Stimulated activated CD8-positive, alpha-beta memory T cell treated with anti-CD3 and anti-CD28 coated beads, Interleukin-4, amount 100 ng/mL, for 48 hours (primary cell): Measurements from ENCODE around the gene SMC1B.
"Not testable (repeated sequence)": the region's sequence is repeated elsewhere in the genome, so short reads cannot be mapped to it uniquely, and the experiment has no call there.

Experiments
- DNase-seq: peaks from one replicate; pipeline ENCODE4 v3.0.0-alpha.2; 2020

Gene SMC1B

DNA sequence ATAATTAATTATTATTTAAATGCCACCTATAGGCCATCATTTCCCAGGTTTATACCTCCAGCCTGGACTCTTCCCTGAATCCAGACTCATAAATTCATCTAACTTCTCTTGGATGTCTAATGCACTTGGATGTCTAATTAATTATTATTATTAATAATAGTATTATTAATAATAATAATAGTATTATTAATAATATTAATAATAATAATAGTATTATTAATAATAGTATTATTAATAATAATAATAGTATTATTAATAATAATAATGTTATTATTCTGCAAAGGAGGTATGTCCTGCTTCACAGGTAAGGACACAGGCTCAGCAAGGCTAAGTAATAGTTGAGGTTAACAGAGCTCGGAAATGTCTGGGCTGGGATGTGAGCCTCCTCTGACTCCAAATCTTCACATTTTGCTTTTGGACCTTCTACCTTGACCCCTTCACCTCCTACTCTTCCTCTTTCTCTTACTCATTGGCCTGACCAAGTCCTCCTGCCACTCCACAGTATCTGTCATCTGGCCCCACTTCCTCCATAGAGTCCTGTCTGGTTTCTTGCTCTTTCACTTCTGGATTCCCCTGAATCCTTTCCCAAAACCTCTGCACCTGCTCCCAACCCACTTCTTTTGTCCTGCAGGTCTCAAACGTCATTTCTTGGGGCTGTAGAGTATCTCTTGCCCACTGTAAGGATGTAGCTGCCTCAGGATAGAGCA is 8.1 kb upstream of the SMC1B start:
- DNase-seq: no peak

DNA sequence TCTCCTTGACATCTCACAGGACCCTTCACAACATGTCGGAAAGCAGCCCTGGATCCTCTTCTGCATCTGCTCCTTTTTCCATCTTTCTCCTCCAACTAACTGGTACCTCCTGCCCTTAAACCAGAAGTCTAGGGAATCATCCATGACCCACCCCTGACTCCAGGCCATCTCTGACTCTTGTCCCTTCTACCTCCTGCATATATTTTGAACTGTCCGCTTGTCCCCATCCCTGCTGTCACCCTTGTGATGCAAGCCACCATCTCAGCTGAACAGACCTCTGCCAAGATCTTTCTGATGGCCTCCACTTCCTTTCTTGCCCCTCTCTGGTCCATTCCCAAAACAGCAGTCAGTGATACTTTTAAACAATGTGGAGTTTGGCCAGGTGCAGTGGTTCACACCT is 7.1 kb upstream of the SMC1B start:
- DNase-seq: no peak

- DNase-seq: no peak
Measured at GRCh38 chr22:45420011-45420410, 6.6 kb upstream of the SMC1B start.

- no peak for DNase-seq
Measured at GRCh38 chr22:45418770-45419138, 5.4 kb upstream of the SMC1B start.

GRCh38 chr22:45418056-45418769 is 4.8 kb upstream of the SMC1B start:
- no peak for DNase-seq

GRCh38 chr22:45413013-45413367 is 409 bp downstream of the SMC1B start:
- DNase-seq: no peak

DNA sequence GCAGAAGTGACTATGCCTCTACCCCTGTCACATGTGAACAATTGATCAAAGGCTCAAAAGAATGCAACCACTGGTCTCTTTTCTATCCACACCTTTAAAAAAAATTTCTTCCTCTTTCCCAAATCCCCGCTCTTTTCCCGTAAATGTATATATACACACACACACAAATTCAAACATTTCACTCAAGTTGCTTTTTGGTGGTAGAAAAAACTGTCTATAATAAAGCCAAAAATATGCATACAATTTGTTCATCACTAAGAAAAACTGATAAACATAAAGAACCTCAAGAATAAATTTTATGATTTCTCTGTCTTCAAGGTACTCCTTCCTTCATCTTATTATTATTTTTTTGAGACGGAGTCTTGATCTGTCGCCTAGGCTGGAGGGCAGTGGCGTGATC is 5.6 kb downstream of the SMC1B start:
- DNase-seq: no peak

- DNase-seq: no peak
Measured at GRCh38 chr22:45402466-45402985, 10.9 kb downstream of the SMC1B start.

GRCh38 chr22:45399712-45400445 is 13.5 kb downstream of the SMC1B start:
- no peak for DNase-seq

GRCh38 chr22:45398214-45398613 is 15.2 kb downstream of the SMC1B start:
- no peak for DNase-seq

- DNase-seq: no peak
Measured at GRCh38 chr22:45397806-45398205, 15.6 kb downstream of the SMC1B start.

DNA sequence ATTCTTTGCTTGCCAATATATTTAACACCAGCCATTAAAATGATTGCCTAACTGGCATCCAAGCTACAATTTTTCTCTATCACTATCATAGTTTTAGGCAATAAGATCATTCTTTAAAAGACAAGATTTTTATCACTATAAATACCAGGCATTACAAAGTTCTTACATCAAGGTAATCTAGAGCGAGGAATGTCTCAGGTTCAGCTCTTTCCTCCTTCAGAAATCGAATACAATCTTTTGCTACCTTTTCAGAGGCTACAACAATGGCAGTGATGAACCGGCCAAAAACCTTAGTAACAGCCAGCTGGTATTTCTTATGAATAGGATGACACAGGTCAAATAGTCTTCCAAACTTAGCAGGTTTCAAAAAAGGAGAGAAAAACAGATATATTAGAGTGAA is 23.9 kb downstream of the SMC1B start:
- DNase-seq: no peak

GRCh38 chr22:45381348-45381747 is 32.1 kb downstream of the SMC1B start:
- no peak for DNase-seq

- DNase-seq: no peak
Measured at GRCh38 chr22:45376703-45377102, 36.7 kb downstream of the SMC1B start.

GRCh38 chr22:45376009-45376408 is 37.4 kb downstream of the SMC1B start:
- DNase-seq: no peak

GRCh38 chr22:45373592-45373991 is 39.8 kb downstream of the SMC1B start:
- not testable (repeated sequence) for DNase-seq

DNA sequence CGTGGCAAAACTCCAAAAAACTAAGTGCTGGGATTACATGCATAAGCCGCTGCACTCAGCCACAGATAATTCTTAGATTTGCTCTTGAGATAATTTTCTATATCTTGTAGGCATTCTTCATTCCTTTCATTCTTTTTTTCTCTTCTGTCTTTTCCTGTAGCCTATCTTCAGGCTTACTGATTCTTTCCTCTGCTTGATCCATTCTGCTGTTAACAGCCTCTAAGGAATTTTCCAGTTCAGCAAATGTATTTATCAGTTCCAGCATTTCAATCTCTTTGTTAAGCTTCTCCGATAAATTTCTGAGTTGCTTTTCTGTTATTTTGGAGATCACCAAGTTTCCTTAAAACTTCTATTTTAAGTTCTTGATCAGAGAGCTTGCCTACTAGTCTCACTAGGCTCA is 46.7 kb downstream of the SMC1B start:
- DNase-seq: no peak

DNA sequence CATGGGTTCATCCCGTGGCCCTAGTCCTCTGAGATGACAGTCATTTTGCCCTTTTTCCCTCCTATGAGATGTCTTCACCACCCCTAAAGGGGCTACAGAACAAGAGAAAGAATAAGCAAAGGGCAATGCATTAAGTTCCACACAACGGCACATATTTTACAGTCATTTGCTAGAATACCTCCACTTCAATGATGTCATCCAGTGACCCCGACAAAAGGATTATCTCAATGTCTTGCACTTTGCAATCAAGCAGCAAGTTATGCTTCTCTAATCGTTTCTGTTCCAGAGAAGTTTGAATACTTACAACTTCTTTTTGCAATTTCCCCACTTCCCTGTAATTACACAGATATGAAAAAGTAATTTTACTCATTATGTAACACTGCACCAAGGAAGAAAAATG is 53.8 kb downstream of the SMC1B start:
- DNase-seq: no peak

DNA sequence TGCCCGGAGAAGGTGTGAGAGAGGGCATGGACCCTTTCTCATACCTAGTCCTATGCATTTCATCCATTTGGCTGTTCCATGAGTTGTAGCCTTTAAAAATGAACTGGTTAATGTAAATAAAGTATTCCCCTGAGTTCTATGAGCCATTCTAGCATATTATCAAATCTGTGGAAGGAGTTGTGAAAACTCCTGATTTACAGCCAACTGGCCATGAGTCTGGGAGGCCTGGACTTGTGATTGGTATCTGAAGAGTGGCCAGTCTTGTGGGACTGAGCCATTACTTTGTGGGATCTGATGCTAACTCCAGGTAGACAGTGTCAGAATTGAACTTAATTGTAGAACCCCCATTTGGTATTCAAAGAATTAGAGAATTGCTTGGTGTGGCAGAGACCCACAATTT is 55.3 kb downstream of the SMC1B start:
- no peak for DNase-seq

DNA sequence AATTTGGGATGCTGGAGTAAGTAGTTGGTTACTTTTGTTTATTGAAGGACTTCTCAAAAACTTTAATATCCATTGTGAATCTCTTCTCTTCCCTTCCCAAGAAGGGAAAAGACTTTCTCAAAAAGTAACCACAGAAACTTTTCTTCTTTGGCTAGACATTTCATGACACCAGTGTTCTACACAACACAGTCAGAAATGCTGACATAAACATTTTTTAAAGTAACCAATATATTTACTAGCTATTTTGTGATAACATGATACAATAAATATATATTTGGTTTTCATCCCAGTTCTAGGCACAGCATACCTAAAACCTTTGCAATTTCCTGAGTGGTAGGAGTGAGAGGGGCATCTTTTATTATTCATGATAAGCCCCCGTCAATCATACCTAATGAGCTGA is 55.9 kb downstream of the SMC1B start:
- DNase-seq: no peak

- DNase-seq: no peak
Measured at GRCh38 chr22:45353786-45354185, 59.6 kb downstream of the SMC1B start.

DNA sequence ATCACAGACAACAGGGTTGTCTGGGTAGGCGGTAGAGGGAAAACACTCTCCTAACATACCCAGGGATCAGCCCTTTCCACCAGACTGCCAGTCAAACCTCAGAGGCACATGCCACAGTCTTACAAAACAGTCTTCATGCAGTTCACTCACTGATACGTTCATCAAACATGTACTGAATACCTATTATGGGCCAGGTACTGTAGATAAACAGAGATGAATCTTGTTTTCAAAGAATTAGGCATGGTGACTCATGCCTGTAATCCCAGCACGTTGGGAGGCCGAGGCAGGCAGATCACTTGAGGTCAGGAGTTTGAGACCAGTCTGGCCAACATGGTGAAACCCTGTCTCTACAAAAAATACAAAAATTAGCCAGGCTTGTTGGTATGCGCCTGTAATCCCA is 60.6 kb downstream of the SMC1B start:
- not testable (repeated sequence) for DNase-seq

GRCh38 chr22:45351956-45352355 is 61.4 kb downstream of the SMC1B start:
- DNase-seq: no peak

DNA sequence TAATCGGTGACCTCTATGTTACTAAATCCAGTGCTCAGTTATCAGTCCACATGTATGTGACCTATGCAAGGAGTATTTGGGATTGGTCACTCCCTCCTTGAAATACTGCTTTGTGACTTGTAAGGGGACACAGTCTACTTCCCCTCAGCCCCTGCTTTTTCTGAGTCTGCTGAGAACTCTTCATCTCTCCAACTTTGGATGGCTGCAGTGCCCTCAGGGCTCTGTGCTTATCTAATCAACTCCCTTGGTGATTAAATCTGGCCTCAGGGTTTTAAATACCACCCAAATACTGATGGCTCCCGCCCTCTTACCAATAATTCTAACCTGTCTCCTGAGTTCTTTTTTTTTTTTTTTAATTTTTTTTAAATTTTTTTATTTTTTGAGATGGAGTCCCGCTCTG is 63.5 kb downstream of the SMC1B start:
- no peak for DNase-seq
